Effector CD4-positive, alpha-beta T cell (primary cell): ENCODE results near the gene LILRB3.
"Not testable (repeated sequence)": the region's sequence is repeated elsewhere in the genome, so short reads cannot be mapped to it uniquely, and the experiment has no call there.

Experiments used
- DNase-seq: peaks from one replicate; pipeline ENCODE4 v3.0.0-alpha.2; 2020
- total RNA-seq: gene quantifications from one replicate; lab custom pipeline; 2026; lab: John Stamatoyannopoulos, UW

LILRB3 gene
- total RNA-seq = 1.1 reads per million

- DNase-seq = not testable (repeated sequence)
Observed at GRCh38 chr19:54222474-54223276, at the start of gene LILRB3. LILRB3 (minus strand) TSS chr19:54223007; CDS start chr19:54222976, 31 bp downstream.

GRCh38 chr19:54272181-54272580 is 49.4 kb upstream of the LILRB3 start:
- DNase-seq = not testable (repeated sequence)

- DNase-seq = not testable (repeated sequence)
Observed at GRCh38 chr19:54271587-54271986, 48.8 kb upstream of the LILRB3 start.

GRCh38 chr19:54271106-54271505 is 48.3 kb upstream of the LILRB3 start:
- no peak for DNase-seq

- DNase-seq = no peak
Observed at GRCh38 chr19:54268936-54269335, 46.1 kb upstream of the LILRB3 start.

- peak; percentile 48 for DNase-seq
Observed at GRCh38 chr19:54266133-54266532, 43.3 kb upstream of the LILRB3 start.

GRCh38 chr19:54262470-54262869 is 39.7 kb upstream of the LILRB3 start:
- no peak for DNase-seq

GRCh38 chr19:54262066-54262465 is 39.3 kb upstream of the LILRB3 start:
- no peak for DNase-seq

- no peak for DNase-seq
Observed at GRCh38 chr19:54257116-54257480, 34.3 kb upstream of the LILRB3 start, which contains the start of gene LILRB5. LILRB5 (minus strand) TSS chr19:54257273; CDS start chr19:54257193, 80 bp downstream.

- DNase-seq = no peak
Observed at GRCh38 chr19:54256250-54257115, 33.7 kb upstream of the LILRB3 start.

GRCh38 chr19:54255105-54255775 is 32.4 kb upstream of the LILRB3 start:
- DNase-seq = no peak

GRCh38 chr19:54254195-54254906 is 31.5 kb upstream of the LILRB3 start:
- DNase-seq = no peak

- DNase-seq = no peak
Observed at GRCh38 chr19:54253331-54254194, 30.8 kb upstream of the LILRB3 start.

GRCh38 chr19:54252845-54253244 is 30.0 kb upstream of the LILRB3 start:
- DNase-seq = no peak

- DNase-seq = no peak
Observed at GRCh38 chr19:54252243-54252642, 29.4 kb upstream of the LILRB3 start.

GRCh38 chr19:54248016-54248601 is 25.3 kb upstream of the LILRB3 start:
- DNase-seq = no peak

GRCh38 chr19:54247106-54247930 is 24.5 kb upstream of the LILRB3 start:
- no peak for DNase-seq

- no peak for DNase-seq
Observed at GRCh38 chr19:54245936-54246335, 23.1 kb upstream of the LILRB3 start.

- DNase-seq = not testable (repeated sequence)
Observed at GRCh38 chr19:54243809-54244208, 21.0 kb upstream of the LILRB3 start.

- DNase-seq = not testable (repeated sequence)
Observed at GRCh38 chr19:54242646-54243045, 19.8 kb upstream of the LILRB3 start, which contains the start of gene LILRA6. LILRA6 (minus strand) TSS chr19:54242790.
